ENCODE measurements around the gene NRP2. TPM values are rescaled to one million over a fixed set of nuclear protein-coding genes. Genes with fewer than 3 reads are reported as not detected.
A peak's percentile ranks its signal among the peaks of the same experiment; 100 is the strongest.

NRP2 gene
- total RNA-seq, 4 donors from 2014 or later, result 1.6 to 4.1 (median 2.2) TPM

DNA sequence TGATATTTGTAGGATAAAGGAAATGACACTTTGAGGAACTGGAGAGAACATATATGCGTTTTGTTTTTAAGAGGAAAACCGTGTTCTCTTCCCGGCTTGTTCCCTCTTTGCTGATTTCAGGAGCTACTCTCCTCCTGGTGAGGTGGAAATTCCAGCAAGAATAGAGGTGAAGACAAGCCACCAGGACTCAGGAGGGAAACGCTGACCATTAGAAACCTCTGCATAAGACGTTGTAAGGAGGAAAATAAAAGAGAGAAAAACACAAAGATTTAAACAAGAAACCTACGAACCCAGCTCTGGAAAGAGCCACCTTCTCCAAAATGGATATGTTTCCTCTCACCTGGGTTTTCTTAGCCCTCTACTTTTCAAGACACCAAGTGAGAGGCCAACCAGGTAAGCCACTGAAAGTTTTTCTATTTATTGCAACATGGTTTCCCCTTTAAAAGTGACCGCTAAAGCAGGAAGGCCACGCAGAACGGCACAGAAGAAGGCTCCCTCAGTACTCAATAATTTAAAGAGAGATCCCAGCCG, 735 bp downstream of the NRP2 start:
- Histone ChIP-seq H3K4me3 (peak overlapping the region; percentile 52 to 71 (median 62)), H3K36me3 (no peaks in the 10 kb centered on the region), H3K9me3 (no peaks in the 10 kb centered on the region), H3K4me1 (peaks cover 15 to 24% of the 10 kb centered on the region in 2 donors), H3K27ac (peak overlapping the region; percentile 54 to 73 (median 63)), H3K27me3 (peaks cover 27 to 67% (median 52%) of the 10 kb centered on the region in 3 donors)
- intact Hi-C loops (cut with DNase I; ENCODE audit: low total_unique reads), result loop anchor here (10.0 kb wide), 1 partner anchor 1418 kb away; no protein-coding TSS in a partner anchor
- TF ChIP-seq POLR2A (IDR thresholded peaks at IDR 0.05) (no peak), CTCF (IDR thresholded peaks at IDR 0.05 in 4 of 5, conservative IDR thresholded peaks at IDR 0.05 in 1 of 5) (no peak)
- no peak for DNase-seq
- no peak for ATAC-seq
- in situ Hi-C loops (cut with MboI; ENCODE audit: low sequenced_read_pairs in 4 of 4), result loop anchor here in 1 of 4 donors (25.0 kb wide), 1 partner anchor 1371 kb away; no protein-coding TSS in a partner anchor

DNA sequence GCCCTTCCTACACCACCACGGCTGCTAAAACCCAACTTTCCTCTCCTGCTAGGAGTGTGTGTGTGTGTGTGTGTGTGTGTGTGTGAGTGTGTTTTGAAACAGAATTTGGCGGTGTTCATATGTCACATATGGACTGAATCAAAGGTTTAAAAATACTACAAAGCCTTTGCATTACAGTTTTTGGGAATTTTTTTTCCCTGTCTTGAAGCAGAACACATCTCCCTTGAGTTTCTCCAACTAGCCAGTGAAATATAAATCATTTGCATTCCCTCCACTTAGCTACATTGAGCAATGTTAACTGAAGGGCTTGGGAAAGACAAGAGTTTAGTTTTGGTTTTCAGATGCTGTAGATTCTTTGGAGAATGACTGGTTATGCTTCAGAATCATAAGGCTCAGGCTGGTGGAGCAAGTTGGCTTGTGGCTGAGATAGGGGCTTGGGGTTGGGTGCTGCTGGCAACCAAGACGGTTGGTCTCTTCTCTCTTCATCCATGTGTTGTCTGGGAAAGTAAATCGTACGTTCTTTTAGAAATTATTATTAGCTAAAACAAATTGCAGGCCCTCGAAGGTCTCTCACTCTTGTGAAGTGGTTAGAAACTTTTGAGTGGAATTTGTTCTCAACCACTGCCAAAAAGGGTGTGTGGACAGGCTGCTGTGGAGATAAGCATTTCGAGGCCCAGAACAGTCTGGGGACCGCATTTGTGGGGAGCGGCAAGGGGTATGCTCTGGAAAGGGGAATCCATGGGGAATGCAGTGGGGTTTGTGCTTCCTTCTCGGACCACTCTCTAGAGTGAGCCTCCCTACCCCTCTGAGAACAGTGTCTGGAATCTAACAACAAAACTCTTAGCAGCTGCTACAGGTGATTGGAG, 1.4 kb downstream of the NRP2 start:
- DNase-seq (no peak), ATAC-seq (no peak)
- in situ Hi-C loops (cut with MboI; ENCODE audit: low sequenced_read_pairs in 4 of 4), result loop anchor here in 1 of 4 donors (25.0 kb wide), 1 partner anchor 1371 kb away; no protein-coding TSS in a partner anchor
- TF ChIP-seq CTCF (IDR thresholded peaks at IDR 0.05 in 4 of 5, conservative IDR thresholded peaks at IDR 0.05 in 1 of 5), result no peak
- no peak for TF ChIP-seq POLR2A (IDR thresholded peaks at IDR 0.05)
- peak overlapping the region; percentile 52 to 71 (median 62) for H3K4me3 ChIP-seq
- intact Hi-C loops (cut with DNase I; ENCODE audit: low total_unique reads), result loop anchor here (10.0 kb wide), 1 partner anchor 1419 kb away; no protein-coding TSS in a partner anchor
- H3K36me3 ChIP-seq, result no peaks in the 10 kb centered on the region
- peaks cover 27 to 67% (median 52%) of the 10 kb centered on the region in 3 donors for H3K27me3 ChIP-seq
- H3K9me3 ChIP-seq, result no peaks in the 10 kb centered on the region
- peaks cover 20 to 24% of the 10 kb centered on the region in 2 donors for H3K4me1 ChIP-seq
- H3K27ac ChIP-seq, result peak overlapping the region in 3 of 4 donors; percentile 61 to 73 (median 65)

- TF ChIP-seq POLR2A (IDR thresholded peaks at IDR 0.05), result no peak
- no peak for TF ChIP-seq CTCF (IDR thresholded peaks at IDR 0.05 in 4 of 5, conservative IDR thresholded peaks at IDR 0.05 in 1 of 5)
- intact Hi-C loops (cut with DNase I; ENCODE audit: low total_unique reads), result loop anchor here (10.0 kb wide), 1 partner anchor 1420 kb away; no protein-coding TSS in a partner anchor
- Histone ChIP-seq H3K36me3 (no peaks in the 10 kb centered on the region), H3K4me1 (peaks cover 19 to 24% of the 10 kb centered on the region in 2 donors), H3K27me3 (peaks cover 27 to 59% (median 52%) of the 10 kb centered on the region in 3 donors), H3K27ac (peak overlapping the region in 3 of 4 donors; percentile 16 to 53 (median 34)), H3K9me3 (no peaks in the 10 kb centered on the region), H3K4me3 (peak overlapping the region; percentile 45 to 71 (median 62))
- no peak for DNase-seq
- in situ Hi-C loops (cut with MboI; ENCODE audit: low sequenced_read_pairs in 4 of 4), result loop anchor here in 1 of 4 donors (25.0 kb wide), 1 partner anchor 1373 kb away; no protein-coding TSS in a partner anchor
- no peak for ATAC-seq
Measured at GRCh38 chr2:205684871-205685313, 2.6 kb downstream of the NRP2 start.

DNA sequence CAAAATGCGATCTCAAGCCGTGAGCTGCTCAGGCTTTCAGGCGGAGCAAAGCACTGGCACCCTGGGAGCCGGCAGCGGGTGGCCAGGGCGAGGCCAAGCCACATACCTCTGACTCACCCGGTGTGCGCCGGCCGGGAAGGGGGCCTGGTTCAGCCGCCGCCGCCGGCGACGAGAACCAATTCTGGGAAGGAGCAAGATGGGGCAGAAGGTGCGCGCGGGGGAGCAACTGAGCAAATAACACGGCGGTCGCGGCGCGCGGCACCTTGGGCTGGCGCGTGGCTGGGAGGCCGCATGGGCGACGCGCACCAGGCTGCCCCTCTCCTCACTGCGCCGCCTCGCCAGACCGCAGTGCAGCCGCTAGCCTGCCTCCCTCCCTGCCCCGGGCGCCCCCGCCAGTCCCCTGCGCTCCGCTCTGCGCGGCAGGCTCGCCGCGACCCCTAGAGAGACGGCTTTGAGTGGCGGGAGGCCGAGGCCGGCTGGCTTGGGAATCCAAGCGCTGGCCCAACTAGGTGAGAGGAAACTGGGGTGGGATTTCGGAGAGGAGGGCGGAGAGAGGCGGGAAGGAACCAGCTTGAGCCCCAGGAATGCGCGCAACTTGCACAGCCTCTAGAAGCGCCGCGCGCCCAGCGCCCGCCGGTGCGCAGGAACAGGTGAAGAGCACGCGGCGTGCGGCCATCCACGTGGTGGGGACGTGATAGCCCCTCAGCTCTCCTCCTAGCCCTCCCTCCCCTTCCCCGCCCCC, 3.2 kb downstream of the NRP2 start:
- peak overlapping the region in 3 of 4 donors; percentile 16 to 53 (median 34) for H3K27ac ChIP-seq
- intact Hi-C loops (cut with DNase I; ENCODE audit: low total_unique reads) (loop anchor here (10.0 kb wide), 1 partner anchor 1421 kb away; no protein-coding TSS in a partner anchor), in situ Hi-C loops (cut with MboI; ENCODE audit: low sequenced_read_pairs in 4 of 4) (loop anchor here in 1 of 4 donors (25.0 kb wide), 1 partner anchor 1373 kb away; no protein-coding TSS in a partner anchor)
- DNase-seq (no peak), ATAC-seq (no peak)
- no peaks in the 10 kb centered on the region for H3K9me3 ChIP-seq
- peaks cover 26 to 59% (median 50%) of the 10 kb centered on the region in 3 donors for H3K27me3 ChIP-seq
- H3K4me3 ChIP-seq, result peak overlapping the region; percentile 45 to 71 (median 62)
- H3K36me3 ChIP-seq, result no peaks in the 10 kb centered on the region
- peaks cover 17 to 24% of the 10 kb centered on the region in 2 donors for H3K4me1 ChIP-seq
- no peak for TF ChIP-seq CTCF (IDR thresholded peaks at IDR 0.05 in 4 of 5, conservative IDR thresholded peaks at IDR 0.05 in 1 of 5)
- no peak for TF ChIP-seq POLR2A (IDR thresholded peaks at IDR 0.05)

Data from gastrocnemius medialis (tissue), 4 donors.